ENCODE data around the gene IP6K3.

The IP6K3 gene

DNA sequence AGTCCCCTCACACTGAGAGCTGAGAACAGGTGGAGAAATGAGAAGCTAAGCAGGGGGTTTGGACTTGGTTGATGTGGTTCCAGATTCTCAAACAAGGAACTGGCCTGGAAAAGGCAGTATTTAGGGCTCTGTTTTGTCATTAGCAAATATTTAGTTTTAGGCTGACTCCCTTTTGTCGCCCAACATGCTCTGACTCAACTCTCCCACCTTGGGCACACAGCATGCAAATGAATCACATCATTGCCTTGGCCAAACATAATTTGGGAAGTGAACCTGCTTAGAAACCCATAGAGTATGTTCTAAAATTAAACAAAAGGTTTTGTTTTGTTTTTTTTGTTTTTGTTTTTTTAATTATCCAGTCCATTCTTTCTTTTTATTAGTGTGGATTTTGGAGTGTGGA is 25.7 kb downstream of the IP6K3 start:
- DNase-seq, result no peak

DNA sequence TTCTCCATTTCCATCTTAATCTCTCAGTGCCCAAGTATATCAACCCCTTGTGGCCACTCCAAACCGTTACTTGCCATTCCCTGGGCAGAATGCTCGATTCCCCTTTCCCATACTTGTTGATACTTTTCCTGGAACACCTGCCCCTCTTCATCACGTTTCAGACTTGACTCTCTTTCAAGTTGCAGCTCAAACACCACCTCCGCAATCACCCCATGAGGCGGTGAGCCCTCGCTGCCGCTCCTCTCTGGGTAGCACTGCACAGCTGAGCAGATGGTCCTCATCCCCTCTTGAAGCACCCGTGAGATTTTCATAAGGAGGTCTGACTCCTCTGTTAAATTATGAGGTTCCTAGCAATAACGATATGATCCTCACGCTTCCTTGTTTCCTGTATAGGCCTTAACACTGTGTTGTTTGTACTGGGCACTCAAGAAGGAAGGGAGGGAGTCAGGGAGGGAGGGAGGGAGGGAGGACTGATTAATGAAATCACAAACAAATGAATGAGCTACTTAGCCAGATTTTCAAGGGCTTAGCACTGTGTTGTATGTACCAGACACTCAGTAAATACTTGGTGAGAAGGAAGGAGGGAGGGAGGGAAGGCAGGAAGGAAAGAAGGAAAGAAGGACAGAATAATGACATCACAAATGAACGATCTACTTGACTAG is 27.2 kb downstream of the IP6K3 start:
- DNase-seq, result peak; percentile 98

DNA sequence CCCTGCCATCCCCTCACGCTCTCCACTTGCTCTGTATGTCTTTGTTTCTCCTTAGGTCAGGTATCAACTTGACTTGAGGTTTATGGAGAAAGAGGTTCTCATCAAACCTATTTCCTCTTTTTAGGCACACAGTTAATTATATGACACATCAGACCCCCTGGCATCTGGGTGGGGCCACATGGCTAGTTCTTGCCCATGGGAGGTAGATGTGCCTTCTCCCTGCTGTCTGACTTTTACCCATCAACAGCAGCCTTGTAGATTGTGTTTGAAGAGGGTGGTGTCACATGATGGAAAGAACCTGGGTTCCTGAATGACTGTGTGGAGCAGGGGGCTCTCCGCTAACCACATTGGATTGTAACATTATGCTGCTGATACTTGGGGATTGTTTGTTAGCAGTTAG is 28.0 kb downstream of the IP6K3 start:
- DNase-seq, result no peak

DNA sequence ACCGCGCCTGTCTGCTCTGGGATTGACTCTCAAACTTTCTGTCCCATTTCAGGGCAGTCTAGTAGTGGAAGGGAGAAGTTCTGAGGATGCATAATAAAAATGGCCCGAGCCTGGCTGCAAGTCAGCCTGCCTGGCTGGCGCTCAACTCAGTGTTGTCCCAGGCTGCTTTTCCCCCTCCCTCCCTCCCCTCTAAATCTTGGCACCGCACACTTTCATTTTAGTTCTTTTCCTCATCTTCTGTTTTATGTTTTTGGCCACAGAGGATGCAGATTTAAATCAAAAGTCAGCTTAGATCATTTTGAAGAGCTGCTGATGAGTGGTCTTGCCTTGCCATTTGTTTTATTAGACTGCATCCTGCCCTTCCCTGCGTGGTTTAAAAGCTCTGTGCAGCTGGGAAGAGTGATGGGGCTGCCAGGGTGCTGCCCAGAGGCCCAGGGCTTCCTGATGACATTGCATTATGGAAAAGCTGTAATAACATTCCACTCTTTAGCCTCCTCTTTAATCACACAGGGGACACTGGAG is 28.7 kb downstream of the IP6K3 start:
- peak; percentile 41 for DNase-seq

DNA sequence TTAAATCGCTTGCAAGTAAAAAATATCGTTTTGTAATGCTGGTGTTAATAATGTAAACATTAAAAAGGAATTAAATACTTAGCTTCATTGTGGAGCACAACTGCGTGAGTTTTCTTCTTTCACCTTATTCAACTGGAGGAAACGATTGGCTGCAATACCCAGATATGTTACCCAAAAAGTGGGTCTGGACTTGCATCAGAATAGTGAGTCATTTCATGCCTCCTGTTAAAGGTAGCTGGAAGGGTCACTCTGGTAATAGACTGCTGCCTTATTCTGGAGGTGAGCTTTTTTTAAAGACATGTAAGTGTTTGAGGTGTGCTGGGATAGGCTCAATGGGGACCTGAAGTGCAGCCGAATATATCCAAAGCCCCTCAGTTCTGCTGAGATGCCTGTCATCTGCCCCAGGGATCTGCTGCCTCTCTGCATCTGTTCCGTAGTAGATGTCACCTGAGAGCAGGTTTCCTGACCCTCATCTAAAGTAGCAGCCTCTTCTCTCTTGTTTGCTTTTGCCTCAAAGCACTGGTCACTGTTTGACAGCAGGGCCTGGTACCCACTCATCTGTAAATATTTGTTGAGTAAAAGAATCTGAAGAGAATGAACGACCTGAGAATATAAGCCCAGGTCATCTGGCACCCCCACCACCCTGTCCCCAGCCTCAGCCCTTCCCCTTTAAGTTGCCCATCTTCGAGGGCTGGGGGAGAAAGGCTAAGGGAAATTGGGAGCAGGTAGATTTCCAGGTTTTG is 29.6 kb downstream of the IP6K3 start:
- no peak for DNase-seq

DNA sequence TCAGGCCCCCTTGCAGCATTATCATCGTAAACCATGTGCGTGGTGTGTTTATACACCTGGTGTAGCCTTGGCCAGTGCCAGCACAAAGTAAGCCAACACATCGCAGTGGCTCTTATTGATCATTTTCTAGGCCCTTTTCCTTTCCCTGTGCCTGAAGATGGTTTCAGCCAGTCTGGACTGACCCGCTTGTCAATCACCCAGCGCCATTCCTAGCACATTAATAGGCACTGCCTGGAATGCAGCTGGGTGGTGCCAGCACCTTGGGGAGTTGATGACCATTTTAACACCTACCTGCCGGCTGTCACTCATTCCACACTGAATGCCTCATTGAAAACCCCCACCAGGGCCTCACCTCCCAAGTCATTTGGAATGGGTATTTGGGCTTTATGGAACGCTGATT is 30.3 kb downstream of the IP6K3 start:
- peak; percentile 35 for DNase-seq

DNA sequence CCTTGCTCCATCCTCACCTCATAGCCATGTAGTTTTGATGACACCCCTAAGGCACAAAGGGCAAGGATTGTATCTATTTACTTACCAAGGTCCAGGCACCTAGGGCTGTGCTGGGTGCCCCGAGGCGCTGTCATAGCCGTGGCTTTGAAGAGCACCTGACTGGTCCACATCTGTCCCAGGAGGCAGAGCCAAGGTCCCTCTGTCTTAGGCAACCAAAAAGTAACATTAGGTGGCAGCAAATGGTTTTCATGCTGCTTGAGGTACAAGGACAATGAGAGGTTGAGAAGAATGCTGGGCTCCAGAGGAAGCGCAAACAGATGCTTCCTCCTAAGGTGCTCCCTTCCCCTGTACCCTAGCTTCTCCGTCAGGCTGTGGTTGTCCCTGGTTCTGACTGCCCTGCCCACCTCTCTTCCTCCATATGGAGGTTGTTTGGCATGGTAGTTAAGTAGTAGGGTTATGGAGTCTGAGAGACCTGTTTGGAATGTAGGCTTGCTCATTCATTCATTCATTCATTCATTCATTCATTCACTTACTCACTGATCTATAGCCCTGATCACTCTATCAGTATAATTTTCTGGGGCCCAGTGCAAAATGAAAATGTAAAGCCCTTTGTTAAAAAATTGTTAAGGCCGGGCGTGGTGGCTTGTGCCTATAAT is 32.2 kb downstream of the IP6K3 start:
- DNase-seq, result no peak

DNA sequence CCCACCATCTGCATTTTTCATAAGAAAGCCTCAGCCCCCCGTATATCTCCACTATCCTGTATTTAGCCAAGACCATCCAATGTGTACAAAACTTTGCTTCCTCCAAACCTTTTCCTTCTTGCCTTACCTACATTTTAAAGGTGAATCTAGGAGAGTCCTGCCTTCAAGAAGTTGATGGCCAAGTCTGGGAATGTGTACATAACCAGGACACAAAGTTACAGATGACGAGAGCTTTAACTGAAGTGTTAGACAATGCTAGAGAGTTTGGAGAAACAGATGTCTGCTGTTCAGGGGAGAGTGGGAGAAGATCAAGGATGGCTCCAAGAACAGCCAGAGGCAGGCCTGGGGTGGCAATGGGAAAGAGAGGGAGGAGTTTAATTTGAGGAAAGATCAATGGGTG is 32.9 kb downstream of the IP6K3 start:
- no peak for DNase-seq

DNA sequence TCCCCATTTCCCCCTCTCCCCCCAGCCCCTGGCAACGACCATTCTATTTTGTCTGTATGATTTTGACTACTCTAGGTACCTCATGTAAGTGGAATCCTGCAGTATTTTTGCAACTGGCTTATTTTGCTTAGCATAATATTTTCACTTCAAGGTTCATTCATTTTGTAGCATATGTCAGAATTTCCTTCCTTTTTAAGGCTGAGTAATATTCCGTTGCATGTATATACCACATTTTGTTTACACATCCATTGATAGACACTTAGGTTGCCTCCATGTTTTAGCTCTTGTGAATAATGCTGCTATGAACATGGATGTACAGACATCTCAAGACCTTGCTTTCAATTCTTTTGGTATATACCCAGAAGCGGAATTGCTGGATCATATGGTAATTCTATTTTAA is 33.8 kb downstream of the IP6K3 start:
- DNase-seq, result no peak

DNA sequence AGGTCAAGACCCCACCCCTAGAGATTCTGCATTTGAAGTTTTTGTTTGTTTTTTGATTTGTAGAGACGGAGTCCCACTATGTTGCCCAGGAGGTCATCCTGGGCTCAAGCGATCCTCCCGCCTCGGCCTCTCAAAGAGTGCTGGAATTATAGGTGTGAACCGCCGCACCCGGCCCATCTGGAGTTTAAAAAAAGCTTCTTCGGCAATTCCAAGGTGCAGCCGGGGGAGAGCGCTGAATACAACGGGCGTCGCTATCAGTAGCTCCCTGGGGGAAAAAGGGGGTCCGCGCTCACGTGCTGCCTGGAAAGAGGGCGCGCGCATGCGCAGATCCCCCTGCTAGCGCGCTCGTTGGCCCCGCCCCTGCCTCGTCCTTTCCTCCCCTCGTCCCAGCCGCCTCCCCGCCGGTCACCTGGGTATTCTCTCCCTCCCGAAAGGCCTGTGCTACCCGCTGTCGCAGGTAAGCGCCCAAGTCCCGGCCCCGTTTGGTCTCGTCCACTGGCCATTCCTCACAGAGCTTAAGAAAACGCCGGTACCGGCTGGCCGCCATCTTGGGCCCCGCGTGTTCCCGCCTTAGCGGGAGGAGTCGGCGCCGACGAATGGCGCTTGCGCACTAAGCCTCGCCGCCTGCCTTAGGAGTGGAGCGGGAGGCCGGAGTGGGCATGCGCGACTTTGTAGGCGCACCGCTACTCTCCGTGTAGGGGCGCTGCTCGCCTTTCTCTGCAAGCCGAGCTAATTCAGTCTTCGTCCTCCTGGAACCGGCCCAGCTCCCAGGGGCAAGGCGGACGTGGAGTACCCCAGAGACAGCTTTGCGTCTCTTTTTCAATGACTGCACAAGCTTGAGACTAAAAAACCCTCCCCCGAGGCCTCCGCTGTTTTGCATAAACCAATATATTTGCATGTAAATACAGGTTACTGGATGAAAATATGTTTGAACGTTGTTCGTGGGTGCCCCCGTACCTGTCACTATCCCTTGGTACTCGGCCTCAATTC is 35.3 kb downstream of the IP6K3 start, which contains the start of gene UQCC2:
Gene UQCC2 (minus strand): TSS at position 561 of the 990 bp plus-strand sequence. CDS start 14 bp downstream, at position 547.
- DNase-seq, result peak; percentile 96

DNA sequence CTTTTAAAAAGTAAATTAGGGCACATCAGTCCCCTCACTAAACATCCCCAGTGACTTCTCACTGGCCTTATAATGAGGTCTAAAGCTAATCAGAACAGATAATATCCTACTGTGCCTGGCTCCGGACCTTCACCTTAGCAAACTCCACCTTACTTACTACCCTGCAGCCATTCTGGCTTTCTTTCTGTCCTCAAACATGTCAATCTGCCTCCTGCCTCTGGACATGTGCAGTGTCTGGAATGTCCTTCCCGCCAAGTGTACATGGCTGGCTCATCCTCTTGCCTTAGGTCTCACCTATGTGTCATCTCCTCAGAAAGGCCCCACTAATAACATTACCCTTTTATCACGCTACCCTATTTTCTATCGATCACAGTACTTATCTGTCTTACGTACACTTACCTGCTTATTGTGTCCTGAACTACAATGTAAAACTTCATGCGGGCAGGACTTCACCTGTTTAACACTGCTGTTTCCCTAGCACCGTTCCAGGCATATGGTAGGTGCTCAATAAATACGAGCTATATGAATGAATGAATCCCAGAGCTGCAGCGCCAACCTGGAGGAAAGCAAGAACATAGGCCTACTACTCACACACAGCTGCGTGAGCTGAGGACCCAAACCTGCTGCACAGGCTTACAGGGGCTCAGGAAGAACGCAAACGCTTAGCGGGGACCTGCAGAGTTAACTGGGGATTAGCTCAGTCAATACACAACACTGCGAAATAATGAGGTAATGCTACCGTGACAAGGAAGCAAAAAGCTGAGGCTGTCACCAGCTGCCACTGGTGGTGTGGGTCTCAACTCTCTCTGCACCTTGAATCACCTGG is 36.2 kb downstream of the IP6K3 start:
- DNase-seq, result peak; percentile 41

DNA sequence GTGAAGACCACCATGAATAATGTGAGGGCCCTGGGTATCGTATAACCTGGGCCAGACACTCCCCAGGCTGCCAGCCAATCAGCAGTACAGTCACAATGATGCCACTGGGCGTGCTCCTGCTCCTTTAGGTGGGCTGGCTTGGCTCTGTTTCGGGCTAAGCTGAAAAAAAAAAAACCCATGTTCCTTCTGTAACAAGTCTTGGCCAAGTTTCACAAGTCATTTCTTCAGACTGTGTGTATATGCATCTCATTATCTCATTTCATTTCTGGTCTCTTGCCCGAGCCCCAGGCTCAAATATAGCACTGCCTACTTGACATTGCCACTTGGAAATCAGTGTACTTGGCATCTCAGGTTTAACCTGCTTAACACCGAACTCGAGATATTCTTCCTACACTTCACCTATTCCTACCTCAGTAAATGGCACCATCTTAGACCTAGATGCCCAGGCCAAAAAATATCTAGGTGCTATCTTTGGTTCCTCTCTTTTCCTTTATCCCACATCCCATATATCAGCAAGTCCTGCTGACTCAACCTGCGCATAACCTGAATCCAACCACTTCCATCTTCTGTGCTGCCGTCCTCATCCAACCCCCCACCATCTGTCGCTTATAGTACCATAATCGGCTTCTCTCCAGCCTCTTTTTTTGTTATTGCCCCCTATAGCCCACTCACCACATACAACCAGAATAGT is 37.0 kb downstream of the IP6K3 start:
- no peak for DNase-seq

DNA sequence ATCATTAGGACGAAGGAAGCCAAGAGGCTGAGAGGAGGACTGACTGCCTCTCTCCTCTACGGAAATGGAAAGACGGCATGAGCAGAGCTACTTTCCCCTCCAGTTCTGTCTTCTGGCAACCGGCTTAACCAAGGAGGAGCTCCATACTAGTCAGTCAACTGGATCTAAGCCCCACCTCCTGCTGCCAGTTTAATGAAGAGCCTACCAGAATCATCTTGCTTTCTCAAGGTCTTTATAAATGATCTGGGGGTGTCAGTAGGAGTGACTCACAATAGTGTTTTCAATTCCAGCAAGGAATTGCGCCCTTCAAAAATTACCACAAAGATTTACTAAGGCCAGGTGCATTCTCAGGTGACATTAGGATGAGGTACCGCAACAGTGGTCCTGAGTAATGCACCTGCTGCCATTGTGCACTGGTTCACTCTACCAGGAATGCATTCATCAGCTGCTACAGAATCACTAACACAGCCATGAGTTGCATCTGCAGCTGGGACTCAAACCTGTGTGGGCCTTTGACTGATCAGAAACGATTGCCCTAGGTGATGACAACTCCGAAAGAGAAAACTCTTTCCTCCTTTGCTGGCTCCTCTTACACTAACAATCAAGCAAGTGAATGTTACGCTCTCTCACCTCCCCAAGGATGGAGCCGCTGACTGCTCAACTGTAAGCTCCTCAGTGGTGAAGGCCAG is 38.0 kb downstream of the IP6K3 start:
- no peak for DNase-seq

DNA sequence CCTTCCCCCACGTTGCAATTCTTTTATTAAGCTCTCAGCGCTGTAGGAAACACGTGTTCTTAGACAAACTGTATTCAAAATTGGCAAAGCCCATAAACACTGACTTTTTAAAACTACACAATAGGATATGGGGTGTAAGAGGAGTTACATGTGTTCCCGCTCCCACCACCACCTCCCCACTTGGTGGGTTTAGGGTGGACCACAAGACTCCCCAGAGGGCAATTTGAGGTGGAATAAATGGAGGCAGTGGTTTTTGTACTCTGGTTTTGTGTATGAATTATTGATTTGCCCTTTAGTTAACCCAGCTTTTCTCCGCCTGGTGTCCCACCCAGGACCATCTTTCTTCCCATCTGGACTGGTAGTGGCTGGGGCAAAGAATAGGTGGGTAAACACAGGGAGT is 38.9 kb downstream of the IP6K3 start:
- no peak for DNase-seq

DNA sequence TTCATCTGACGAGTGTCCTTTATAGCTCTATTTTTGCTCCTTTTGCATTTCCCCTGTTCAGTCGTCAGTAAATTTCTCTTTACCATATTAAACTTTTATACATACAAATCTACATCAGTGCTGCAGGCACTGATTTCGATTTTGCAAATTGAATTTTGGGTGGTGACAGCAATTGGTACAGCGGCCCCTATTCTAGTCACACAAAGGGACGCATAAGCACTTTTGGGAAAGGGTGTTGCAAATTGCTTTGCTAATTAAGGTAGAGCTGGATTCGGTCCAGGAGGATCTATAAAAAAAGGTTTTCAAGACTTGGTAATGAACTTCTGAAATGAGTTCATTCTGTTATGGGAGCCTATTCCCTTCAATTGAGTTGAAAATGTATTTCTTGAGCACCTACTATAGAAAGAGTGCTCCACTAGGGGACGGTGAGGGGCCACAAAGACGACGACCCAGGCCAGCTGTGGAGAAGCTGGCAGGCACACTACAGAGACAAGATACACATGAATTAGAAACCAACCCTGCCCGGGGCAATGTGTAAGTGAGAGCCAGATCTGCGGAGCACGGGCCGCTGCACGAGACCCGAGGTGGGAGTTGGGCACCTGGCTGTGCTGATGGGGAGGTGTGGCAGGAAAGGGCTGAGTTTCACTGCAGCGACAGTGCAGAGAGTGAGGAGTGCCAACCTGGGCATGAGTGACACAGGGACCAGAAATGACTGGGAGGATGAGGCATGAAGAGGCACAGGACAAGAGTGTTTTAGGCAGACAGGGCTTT is 40.6 kb downstream of the IP6K3 start:
- DNase-seq, result no peak

DNA sequence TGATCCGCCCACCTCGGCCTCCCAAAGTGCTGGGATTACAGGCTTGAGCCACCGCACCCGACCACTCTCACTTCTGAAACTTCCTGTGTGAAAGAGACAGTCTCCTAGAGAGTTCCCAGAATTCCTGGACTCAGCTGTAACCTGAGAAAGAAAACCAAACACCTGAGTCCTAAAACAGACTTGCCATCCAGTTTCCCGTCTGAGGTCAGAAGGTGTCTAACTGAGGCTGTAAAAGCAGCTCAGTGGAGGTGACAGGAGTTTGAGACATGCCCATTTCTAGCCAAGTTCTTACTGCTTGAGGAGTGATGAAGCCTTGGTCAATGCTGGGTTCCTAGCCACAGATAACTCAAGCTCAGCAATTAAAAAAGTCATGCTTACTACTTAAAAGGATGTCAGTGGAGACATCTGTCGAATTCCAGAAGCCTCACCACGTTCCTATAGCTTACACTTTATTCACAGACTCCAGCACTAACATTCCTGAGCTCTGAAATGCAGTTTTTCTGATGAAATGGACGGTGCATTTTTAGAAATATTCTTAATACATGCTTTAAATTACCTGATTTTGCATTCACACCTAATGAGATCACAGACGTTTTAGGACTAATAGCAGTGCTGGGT is 41.3 kb downstream of the IP6K3 start:
- DNase-seq, result no peak

DNA sequence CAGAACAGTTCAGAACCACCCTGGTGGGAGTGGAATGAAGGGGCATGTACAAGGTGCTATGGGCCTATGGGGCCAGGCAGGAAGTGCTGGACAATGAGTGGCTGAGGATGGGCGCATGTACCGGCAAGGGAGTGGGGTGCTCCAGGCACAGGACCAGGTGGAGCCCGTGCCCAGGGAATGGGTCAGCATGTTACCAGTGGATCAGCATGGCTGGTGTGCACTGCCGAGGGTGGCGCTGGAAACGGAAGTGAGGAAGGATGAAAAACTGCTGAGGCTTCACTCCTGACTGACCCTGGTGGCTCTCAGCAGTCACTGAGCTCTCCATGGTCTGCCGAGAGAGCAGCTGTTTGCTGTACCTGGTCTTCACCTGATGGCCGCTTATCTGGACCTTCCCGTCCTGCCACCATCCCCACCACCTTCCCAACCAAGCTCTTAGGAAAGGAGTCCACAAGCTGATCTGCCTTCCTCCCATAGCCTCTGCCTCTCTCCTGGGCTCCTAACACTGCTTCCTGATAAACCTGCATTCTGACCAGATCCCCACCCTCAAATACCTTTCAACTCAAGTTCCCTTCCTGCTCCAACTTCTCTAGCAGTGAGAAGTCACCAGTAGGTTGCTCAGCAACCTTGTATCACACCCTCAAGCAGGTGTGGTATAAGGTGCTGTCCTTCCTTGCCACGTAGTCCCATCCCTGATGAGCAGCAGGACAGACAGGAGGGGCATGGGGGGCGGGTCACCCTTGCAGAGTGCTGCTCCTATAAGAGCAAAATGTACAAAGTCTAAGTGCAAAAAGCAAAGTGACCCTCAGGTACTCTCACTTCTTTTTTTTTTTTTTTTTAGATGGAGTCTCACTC is 42.3 kb downstream of the IP6K3 start:
- DNase-seq, result no peak

DNA sequence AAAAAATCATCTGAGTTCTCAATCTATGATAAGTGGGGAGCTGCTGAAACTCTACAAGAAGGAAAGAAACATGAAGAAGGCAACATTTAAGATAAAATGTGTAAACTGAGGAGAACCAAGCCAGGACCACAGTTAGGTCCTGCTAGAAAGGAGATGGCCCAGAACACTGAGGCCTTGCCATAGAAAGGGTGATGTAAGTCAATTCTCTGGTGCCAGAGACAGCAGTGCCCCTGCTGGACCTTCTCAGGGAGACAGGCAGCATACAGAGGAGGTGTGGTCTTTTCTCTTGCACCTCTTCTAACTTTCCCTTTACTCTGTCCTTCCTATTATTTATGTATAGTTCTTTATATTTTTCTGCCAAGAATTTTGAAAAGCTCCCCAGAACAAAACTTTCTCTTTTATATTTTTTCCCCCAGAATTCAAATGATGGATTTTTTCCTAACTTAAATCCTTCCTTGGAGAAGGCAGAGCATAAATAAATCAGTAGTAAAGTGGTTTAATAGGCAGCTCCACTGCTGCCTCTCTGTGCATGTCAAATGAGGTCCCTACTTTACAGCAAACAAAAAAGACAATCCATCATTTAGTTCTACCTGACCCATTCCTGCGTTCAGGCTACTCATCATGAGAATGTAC is 44.2 kb downstream of the IP6K3 start:
- DNase-seq, result no peak
